ENCODE data around the gene PRKN. TPM values are rescaled to one million over a fixed set of nuclear protein-coding genes. Genes with fewer than 3 reads are reported as not detected.

PRKN gene
- polyA plus RNA-seq, 1 donor from 2014 or later, result 1.2 TPM

DNA sequence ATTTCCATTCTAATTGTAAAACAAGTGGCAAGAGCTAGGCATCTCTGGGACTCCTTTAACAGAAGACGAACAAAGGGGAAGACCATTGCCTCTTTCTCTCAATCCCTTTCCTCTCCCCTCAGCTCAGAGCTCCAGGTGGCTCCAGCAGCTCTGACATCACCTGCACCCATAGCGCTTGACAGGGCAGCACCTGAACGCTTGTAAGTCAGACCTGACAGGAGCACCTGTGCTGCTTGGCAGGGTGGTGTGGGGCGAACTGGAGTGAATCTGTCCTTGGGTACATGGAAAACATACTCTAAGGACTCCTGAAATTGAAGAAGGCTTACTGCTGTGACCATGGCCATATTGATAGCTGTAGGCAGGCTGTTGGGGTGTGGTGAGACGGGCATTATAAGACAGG, 1044.2 kb downstream of the PRKN start:
- no peak overlapping the region for H3K27ac ChIP-seq (ENCODE audit: low read length)
- no peaks in the 10 kb centered on the region for H4K20me1 ChIP-seq (ENCODE audit: insufficient read depth)
- H3K79me2 ChIP-seq (replicated peaks; ENCODE audit: insufficient read depth, low read length), result no peaks in the 10 kb centered on the region
- H3K36me3 ChIP-seq (ENCODE audit: insufficient read depth, low read length), result no peaks in the 10 kb centered on the region
- no peak overlapping the region for H3K9ac ChIP-seq (ENCODE audit: low read length)
- H3K4me2 ChIP-seq (ENCODE audit: low read length), result no peak overlapping the region
- no peaks in the 10 kb centered on the region for H3K9me2 ChIP-seq (ENCODE audit: insufficient read depth, low read length)
- no peaks in the 10 kb centered on the region for H3K9me3 ChIP-seq (ENCODE audit: low read length)
- no peaks in the 10 kb centered on the region for H3F3A ChIP-seq (ENCODE audit: insufficient read depth, low read length, poor library complexity, severe bottlenecking)
- H2AFZ ChIP-seq (ENCODE audit: low read depth, low read length), result no peak overlapping the region
- H3K27me3 ChIP-seq (ENCODE audit: insufficient read depth, low read depth, low read length), result no peaks in the 10 kb centered on the region
- H3K4me3 ChIP-seq (ENCODE audit: low read length), result no peak overlapping the region
- TF ChIP-seq TAF1 (IDR thresholded peaks at IDR 0.05; ENCODE audit: low read depth), result no peak

GRCh38 chr6:161682982-161683381, 1044.6 kb downstream of the PRKN start:
- H2AFZ ChIP-seq (ENCODE audit: low read depth, low read length), result no peak overlapping the region
- no peak overlapping the region for H3K9ac ChIP-seq (ENCODE audit: low read length)
- no peaks in the 10 kb centered on the region for H3K36me3 ChIP-seq (ENCODE audit: insufficient read depth, low read length)

More at GRCh38 chr6:161682982-161683381, 1044.6 kb downstream of the PRKN start:
- TF ChIP-seq, protein P1, sequence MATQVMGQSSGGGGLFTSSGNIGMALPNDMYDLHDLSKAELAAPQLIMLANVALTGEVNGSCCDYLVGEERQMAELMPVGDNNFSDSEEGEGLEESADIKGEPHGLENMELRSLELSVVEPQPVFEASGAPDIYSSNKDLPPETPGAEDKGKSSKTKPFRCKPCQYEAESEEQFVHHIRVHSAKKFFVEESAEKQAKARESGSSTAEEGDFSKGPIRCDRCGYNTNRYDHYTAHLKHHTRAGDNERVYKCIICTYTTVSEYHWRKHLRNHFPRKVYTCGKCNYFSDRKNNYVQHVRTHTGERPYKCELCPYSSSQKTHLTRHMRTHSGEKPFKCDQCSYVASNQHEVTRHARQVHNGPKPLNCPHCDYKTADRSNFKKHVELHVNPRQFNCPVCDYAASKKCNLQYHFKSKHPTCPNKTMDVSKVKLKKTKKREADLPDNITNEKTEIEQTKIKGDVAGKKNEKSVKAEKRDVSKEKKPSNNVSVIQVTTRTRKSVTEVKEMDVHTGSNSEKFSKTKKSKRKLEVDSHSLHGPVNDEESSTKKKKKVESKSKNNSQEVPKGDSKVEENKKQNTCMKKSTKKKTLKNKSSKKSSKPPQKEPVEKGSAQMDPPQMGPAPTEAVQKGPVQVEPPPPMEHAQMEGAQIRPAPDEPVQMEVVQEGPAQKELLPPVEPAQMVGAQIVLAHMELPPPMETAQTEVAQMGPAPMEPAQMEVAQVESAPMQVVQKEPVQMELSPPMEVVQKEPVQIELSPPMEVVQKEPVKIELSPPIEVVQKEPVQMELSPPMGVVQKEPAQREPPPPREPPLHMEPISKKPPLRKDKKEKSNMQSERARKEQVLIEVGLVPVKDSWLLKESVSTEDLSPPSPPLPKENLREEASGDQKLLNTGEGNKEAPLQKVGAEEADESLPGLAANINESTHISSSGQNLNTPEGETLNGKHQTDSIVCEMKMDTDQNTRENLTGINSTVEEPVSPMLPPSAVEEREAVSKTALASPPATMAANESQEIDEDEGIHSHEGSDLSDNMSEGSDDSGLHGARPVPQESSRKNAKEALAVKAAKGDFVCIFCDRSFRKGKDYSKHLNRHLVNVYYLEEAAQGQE (IDR thresholded peaks at IDR 0.05; ENCODE audit: borderline replicate concordance), result no peak
- TF ChIP-seq MXI1 (conservative IDR thresholded peaks at IDR 0.05; ENCODE audit: poor library complexity, severe bottlenecking), result no peak
- TF ChIP-seq EZH2 (IDR thresholded peaks at IDR 0.05; ENCODE audit: borderline replicate concordance, insufficient read depth, low read length, poor library complexity, severe bottlenecking), result no peak
- TF ChIP-seq TAF1 (IDR thresholded peaks at IDR 0.05; ENCODE audit: low read depth), result no peak
- no peak for TF ChIP-seq SMC3 (conservative IDR thresholded peaks at IDR 0.05; ENCODE audit: poor library complexity)
- TF ChIP-seq EP300 (conservative IDR thresholded peaks at IDR 0.05; ENCODE audit: poor library complexity, severe bottlenecking), result no peak
- TF ChIP-seq POLR2AphosphoS5 (IDR thresholded peaks at IDR 0.05), result no peak
- no peak for TF ChIP-seq RAD21 (conservative IDR thresholded peaks at IDR 0.05)
- no peak for TF ChIP-seq CTCF (IDR thresholded peaks at IDR 0.05; ENCODE audit: poor library complexity, severe bottlenecking)
- Histone ChIP-seq H3K4me3 (ENCODE audit: low read length) (no peak overlapping the region), H3K27me3 (ENCODE audit: insufficient read depth, low read depth, low read length) (no peaks in the 10 kb centered on the region), H3F3A (ENCODE audit: insufficient read depth, low read length, poor library complexity, severe bottlenecking) (no peaks in the 10 kb centered on the region), H3K9me2 (ENCODE audit: insufficient read depth, low read length) (no peaks in the 10 kb centered on the region), H3K9me3 (ENCODE audit: low read length) (no peaks in the 10 kb centered on the region), H3K79me2 (replicated peaks; ENCODE audit: insufficient read depth, low read length) (no peaks in the 10 kb centered on the region), H3K27ac (ENCODE audit: low read length) (no peak overlapping the region), H4K20me1 (ENCODE audit: insufficient read depth) (no peaks in the 10 kb centered on the region), H3K4me2 (ENCODE audit: low read length) (no peak overlapping the region)

All from neural cell (in vitro differentiated cells).